HG03025 (cell line): ENCODE measurements around the gene STK40.

Experiments
- ATAC-seq: cut with Tn5 transposase; IDR thresholded peaks from one replicate; pipeline ENCODE4 v1.9.1; 2021; ENCODE audit warnings: mild to moderate bottlenecking, moderate library complexity; ENCODE audit not compliant: unreplicated experiment, low FRiP score

STK40 gene

DNA sequence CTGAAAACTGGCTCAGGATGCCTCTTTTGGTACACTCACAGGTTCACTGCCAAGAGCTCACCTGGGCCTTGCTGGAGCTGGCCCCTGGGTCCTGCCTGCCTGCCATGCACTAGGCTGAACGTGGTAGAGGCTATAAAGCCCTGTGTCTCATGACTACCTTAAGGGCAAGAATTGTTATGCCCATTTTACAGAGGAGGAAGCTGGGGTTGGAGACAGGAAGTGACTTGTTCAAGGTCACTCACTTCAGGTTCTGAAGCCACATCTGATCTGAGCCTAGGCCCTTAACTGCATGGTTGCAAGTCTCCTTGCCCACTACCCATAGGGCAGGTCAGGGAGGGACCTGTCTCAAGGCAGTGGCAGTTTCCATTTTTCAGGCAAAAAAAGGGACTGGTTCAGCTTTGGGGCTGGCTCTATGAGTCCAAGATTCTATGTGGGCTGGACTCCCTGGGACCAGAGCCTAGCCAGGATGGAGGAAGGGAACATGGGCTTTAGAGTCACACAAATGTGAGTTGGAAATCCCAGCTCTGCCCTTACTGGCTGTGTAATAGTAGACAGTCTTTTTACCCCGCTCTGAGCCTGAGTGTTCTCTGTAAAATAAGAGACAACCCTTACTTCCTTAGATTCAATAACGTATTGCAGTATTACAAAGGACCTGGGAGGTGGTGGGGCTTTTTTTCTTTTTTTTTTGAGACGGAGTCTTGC, 7.8 kb downstream of the STK40 start:
- no peak for ATAC-seq

GRCh38 chr1:36372617-36373016, 13.1 kb downstream of the STK40 start:
- ATAC-seq, result no peak

DNA sequence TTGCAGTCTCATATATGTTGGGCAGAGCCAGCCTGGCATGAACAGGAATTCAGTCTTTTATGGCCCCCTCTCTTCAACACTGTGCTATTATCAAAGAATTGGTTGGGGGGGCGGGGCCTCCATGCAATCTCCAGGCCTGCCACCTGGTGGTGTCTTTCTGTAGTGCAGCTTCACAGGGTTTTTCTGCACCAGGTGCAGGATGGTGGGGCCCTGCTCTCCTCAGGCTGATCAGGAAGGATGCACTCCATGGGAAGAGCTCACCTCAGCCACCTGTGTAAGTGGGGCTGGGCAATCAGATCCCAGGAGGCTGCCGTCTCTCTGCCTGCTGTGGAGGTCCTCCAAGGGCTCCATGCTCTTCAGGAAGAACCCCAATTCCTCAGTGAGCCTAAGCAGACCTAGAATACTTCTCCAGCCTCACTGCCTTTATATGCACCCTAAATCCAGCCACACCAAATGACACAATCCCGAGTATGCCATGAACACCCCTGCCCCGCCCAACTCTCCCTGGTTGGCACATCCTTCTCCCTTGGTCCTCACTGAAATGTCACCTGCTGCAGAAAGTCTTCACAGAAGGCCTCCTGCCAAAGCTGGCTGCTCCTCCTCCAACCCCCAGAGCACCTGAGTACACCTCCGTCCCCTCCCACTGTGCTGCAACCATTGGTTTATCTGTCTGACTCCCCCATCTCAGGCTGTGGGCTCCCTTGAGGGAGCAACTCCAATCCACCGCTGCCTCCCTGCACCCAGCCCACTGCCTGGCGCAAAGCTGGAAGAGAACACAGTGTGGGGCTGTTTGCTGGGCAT, 16.5 kb downstream of the STK40 start:
- no peak for ATAC-seq

DNA sequence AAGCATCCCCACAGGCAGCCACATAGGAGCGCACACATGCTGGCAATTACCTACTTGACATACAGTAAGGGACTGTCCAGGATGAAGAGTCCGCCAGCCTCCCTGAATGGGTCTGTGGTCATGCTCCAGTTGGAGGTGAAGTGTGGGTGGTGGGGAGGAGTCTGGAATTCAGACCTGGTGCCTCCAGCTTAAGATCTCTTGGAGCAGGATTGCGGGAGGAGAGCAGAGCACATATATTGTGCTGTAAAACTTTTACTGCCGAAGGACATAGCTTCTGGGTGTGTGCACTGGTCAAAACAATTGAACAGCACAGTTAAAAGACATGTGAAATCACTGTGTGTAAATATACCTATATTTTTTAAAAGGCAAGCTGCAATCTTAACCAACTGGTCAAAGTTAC, 17.9 kb downstream of the STK40 start:
- ATAC-seq, result no peak

- ATAC-seq, result no peak
Measured at GRCh38 chr1:36367066-36367465, 18.7 kb downstream of the STK40 start.

- no peak for ATAC-seq
Measured at GRCh38 chr1:36366091-36366661, 19.5 kb downstream of the STK40 start.

DNA sequence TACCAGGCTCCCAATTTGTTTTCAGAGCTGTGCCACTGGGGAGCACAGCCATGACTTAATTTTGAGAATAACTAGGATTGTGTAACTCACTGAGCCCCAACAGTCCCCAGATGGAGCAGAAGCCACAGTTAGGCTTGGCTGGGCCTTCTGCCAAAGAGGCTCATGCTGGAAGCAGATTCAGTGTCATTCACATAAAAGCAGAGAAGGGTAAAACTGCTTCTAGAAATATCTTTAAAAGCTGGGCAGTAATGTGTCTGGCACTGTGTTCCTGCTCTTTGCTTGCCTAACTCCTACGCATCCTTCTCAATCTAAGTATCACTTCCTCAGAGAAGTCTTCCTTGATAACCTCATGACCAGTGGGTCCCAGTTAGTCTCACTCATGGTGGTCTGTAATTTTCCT, 20.3 kb downstream of the STK40 start:
- ATAC-seq, result no peak

DNA sequence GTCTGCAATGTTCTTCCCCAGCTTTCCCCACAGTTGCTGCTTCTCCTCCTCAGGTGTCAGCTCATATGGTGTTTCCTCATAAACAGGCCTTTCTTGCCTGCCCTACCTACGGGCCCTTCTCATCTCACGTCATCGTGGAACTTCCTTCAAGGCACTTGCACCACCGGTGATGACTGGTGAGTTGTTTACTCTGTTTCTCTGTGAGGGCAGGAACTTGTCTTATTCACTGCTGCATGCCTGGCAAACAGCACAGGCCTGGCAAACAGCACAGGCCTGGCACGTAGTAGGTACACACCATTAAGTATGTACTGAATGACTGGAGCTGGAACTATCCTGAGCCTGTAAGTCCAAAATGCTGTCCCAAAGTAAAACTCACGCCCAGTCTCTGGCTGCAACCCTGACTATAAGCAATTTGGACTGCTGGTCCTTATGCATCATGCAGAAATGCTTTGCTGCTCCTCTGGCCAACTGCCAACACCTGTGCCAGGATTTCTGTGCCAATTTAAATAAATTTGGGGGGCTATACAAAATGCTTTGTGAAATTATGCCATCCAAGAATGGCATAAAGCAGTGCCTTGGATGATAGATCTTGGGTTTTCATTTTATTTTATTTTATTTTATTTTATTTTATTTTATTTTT, 25.7 kb downstream of the STK40 start:
- ATAC-seq, result no peak

DNA sequence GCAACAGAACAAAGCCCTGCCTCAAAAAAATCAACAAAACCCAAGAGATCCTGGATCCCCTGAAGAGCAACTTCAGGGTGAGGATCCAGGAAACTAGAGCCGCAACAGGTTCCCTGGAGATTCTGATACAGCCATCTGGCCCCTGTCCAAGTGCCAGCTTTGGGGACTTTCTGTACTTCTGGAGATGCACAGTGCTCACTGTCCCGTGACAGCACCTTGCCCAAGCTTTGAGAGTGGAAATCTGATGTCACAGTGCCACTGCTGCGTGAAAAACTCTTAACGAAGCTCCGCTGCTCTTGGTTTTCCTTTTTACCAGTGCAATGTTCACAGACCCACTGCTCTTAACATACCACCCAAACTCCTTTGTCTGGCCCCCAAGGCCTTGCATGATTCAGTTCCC, 26.3 kb downstream of the STK40 start:
- no peak for ATAC-seq

- no peak for ATAC-seq
Measured at GRCh38 chr1:36358514-36359084, 27.1 kb downstream of the STK40 start.

DNA sequence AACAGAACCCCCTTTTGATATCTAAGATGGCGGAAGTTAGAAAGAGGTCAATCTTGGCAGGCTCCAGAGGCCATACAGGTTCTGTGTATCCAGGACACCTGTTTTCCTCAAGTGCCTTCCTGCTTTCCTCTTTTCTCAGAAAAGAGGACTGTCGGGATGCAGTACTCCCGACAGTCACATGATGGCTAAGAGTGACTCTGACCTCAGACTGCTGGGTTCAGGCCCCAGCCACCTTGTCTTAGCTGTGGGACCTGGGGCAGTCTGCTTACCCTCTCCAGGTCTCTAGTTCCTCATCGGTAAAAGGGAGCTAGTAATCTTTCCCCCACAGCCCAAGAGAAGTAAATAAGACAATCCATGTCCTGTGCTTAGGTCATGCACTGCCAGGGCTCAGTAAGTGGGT, 29.9 kb downstream of the STK40 start:
- ATAC-seq, result no peak

DNA sequence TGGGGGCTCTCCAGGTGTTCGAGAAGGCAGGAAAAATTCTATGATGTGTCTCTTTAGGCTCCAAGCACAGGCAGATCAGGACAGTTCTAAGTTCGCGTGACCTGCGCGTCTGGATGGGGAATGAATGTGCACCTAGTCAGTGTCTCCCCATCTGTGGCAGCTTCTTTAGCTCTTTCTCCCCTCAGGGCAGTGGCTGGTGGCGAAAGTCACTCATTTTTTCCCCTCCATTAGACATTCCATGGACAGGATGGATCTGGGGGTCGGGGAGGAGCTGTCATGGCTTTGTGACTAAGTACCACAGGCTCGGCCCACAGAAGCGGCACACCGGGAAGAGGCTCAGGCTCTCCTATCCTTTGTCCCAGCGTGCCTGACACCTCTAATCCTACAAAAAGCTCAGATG, 31.2 kb downstream of the STK40 start:
- ATAC-seq, result no peak

DNA sequence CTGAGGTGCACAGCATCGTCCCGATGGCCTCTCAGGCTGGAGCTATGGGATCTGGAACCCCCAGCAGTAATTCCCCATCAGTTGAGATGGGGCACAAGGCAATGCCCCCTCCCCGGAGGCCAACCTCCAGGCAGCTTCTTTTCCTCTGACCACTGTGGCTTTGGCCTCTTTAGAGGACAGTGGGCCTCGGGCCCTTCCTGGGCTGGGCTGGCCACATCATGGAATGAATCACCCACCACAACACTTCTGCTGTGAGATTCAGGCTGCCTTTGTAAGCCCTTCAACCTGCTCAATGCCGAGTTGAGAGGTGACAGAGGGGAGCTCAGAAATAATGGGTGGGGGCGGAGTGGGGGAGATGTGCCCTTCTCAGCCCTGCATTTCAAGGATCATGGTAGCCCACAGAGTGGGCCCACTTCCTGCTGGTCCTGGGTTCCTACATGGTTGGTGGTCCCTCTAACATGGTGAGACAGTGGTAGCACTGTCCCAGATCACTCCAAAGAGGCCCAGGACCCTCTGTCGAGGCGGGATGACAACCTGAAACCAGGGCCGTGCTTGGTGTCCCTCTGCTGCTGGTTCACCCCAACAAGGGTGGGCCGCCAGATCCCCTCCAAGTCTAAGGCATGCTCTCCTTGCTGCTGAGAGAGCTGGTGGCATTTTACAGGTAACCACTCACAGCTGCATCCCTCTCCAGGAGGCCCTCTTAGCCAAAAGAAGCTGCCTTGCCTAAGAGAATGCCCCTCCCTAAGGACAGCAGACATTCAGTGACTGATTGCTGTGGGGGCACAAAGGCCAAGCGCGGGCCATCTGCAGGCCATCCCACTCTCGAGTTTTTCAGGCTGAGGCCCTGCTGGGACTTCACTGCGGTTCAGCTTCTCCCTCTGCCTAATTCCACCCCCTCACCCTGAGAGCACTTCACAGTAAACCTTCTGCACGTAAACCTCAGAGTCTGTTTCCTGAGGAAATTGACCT, 32.5 kb downstream of the STK40 start:
- no peak for ATAC-seq

- no peak for ATAC-seq
Measured at GRCh38 chr1:36352125-36352909, 33.4 kb downstream of the STK40 start.

GRCh38 chr1:36351227-36351977, 34.3 kb downstream of the STK40 start:
- ATAC-seq, result no peak

- no peak for ATAC-seq
Measured at GRCh38 chr1:36350659-36351226, 35.0 kb downstream of the STK40 start.

GRCh38 chr1:36349839-36350238, 35.9 kb downstream of the STK40 start:
- no peak for ATAC-seq

DNA sequence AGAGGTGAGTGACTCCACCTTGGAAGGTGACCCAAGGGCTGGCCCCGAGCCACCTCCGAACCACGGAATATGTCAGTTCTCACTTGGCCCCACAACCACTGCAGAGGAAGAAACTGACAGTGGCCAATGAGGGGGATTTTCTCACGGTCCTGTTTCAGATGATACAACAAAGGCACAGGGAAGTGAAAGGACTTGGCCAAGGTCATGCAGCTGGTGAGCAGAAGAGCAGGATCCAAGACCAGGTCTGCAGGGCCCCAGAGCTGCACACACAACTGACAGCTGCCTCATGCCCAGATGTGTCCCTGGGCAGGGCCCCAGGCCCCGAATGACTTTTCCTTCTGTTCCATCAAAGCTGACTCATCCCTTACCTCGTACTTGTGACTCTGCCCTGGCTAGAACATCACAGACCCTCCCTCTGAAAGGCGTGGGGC, 36.5 kb downstream of the STK40 start:
- peak; percentile 53 for ATAC-seq
